Measurements from ENCODE around the gene ENAM.

- TF ChIP-seq CTCF (IDR thresholded peaks at IDR 0.05; ENCODE audit: low read length) (no peak), EZH2 (IDR thresholded peaks at IDR 0.05; ENCODE audit: borderline replicate concordance, low read length) (no peak)
Observed at GRCh38 chr4:70688795-70689231, 60.3 kb downstream of the ENAM start.

Data from OCI-LY1 (cell line).